Motor neuron (in vitro differentiated cells): ENCODE measurements around the gene MPPED1. TPM values are rescaled to one million over a fixed set of nuclear protein-coding genes. Genes with fewer than 3 reads are reported as not detected.

Experiments used
- ATAC-seq, 8 experiments: fragments of 200-7000 bp; cut with Tn5 transposase; replicated peaks in 6 of 8; 2 replicates each; pipeline ENCODE4 v1.8.0; 2021; ENCODE audit warnings: mild to moderate bottlenecking in 8 of 8, moderate library complexity in 8 of 8
- H3K27ac ChIP-seq, 2 donors: fragments of 250-450 bp; sonication (Bioruptor Pico); 2 replicates each; pipeline ENCODE4 v1.9.0; 2021; ENCODE audit warnings: antibody characterized with exemption in 2 of 2, mild to moderate bottlenecking in 2 of 2, moderate library complexity in 1 of 2
- H3K4me1 ChIP-seq, 2 donors: fragments of 250-450 bp; sonication (Bioruptor Pico); replicated peaks in 1 of 2; 2 replicates each; pipeline ENCODE4 v1.6.1; 2021; ENCODE audit warnings: antibody characterized with exemption in 2 of 2, mild to moderate bottlenecking in 2 of 2, moderate library complexity in 1 of 2
- H3K4me3 ChIP-seq, 5 donors: fragments of 250-450 bp; sonication (Bioruptor Pico); 2 replicates each; pipeline ENCODE4 v1.9.0; 2021; ENCODE audit warnings: antibody characterized with exemption in 5 of 5, mild to moderate bottlenecking in 5 of 5, moderate library complexity in 4 of 5
- WGBS, 10 experiments: fragments of 450-650 bp; shearing (Covaris generic); methylation state at CpG; one replicate each; pipeline ENCODE4 v1.0.0; 2022; 5-methylcytosine and 5-hydroxymethylcytosine counted together
- in situ Hi-C, 9 experiments: fragments of 400-800 bp; cut with MboI; loops; one replicate each; pipeline ENCODE4 v1.15.0; 2021; ENCODE audit warnings: low sequenced_read_pairs in 9 of 9, low pct_unique_long_range_greater_than_20kb in 2 of 9; ENCODE audit not compliant: unreplicated experiment in 9 of 9
- total RNA-seq, 8 experiments: library from RNA; unstranded; fragments of 300-600 nt; gene quantifications; 2 replicates each; pipeline versions ENCODE4 v1.2.3 to v1.2.4, GENCODE V29; 2022

MPPED1 gene
- total RNA-seq, 8 experiments from 2014 or later = 0.13 to 2.0 (median 0.61) TPM

DNA sequence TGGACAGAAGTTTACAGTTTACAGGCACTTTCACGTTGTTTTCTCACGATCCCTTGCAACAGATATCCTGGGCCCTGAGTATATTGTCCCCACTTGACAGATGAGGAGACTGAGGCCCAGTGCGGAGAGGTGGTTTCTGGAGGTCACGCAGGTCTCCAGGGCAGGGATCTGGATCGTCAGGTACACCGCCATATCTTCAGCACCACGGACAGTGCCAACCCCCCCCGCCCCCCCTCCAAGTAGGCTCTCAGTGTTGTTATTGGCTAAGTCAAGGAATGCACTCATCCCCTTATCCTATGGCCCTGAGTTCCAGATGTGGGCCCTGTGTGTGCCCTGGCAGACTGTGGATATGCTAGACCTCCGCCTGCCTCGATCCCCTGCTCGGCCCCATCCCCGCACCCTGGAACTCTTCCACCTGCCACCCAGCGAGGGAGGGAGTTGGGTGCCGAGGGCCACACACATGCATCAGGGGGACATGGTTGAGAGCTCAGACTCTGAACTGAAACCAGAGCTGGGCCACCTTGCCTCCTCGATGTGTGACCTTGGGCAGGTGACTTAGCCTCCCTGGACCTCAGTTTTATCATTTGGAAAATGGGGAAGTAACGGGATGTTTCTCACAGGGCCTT, 37.5 kb downstream of the MPPED1 start:
- ATAC-seq = no peak
- Histone ChIP-seq H3K4me3 (no peak overlapping the region), H3K27ac (no peak overlapping the region), H3K4me1 (peaks cover 3% of the 10 kb centered on the region in 2 donors)
- WGBS, 10 experiments = 25 to 100% (median 60%) methylated on average over 1 to 4 of the region's 16 CpGs; no CpG with 5 or more reads in 4 of the 10 experiments
- in situ Hi-C loops = no loop called here

- peaks cover 3% of the 10 kb centered on the region in 2 donors for H3K4me1 ChIP-seq
- WGBS, 10 experiments = 78 to 100% (median 88%) methylated on average over 1 to 9 of the region's 11 CpGs; no CpG with 5 or more reads in 2 of the 10 experiments
- no peak for ATAC-seq
- no peak overlapping the region for H3K27ac ChIP-seq
- H3K4me3 ChIP-seq = no peak overlapping the region
- in situ Hi-C loops = no loop called here
These were observed 38.0 kb downstream of the MPPED1 start for GRCh38 chr22:43449831-43450225.

- Histone ChIP-seq H3K4me1 (peaks cover 3% of the 10 kb centered on the region in 2 donors), H3K27ac (no peak overlapping the region), H3K4me3 (no peak overlapping the region)
- peak in 2 of 8 experiments; percentile 15 to 36 for ATAC-seq
- in situ Hi-C loops = no loop called here
- WGBS, 10 experiments = 48 to 94% (median 78%) methylated on average over 3 to 13 of the region's 18 CpGs; no CpG with 5 or more reads in 2 of the 10 experiments
These were observed 39.7 kb downstream of the MPPED1 start for GRCh38 chr22:43451371-43452050.

DNA sequence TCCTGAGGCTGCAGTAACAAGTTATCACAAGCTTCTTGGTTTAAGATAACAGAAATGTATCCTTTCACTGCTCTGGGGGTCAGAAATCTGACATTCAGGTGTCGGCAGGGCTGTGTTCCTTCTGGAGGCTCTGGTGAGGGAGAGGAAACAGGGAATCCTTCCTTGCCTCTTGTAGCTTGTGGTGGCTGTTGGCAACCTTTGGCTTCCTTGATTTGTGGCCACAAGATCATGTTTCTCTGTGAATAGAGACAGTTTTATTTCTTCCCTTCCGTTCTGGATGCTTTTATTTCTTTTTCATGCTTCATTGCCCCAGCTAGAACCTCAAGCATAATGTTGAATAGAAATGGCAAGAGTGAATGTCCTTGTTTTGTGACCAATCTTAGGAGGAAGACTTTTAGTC, 44.0 kb downstream of the MPPED1 start:
- Histone ChIP-seq H3K27ac (no peak overlapping the region), H3K4me1 (no peaks in the 10 kb centered on the region), H3K4me3 (no peak overlapping the region)
- ATAC-seq = no peak
- in situ Hi-C loops = no loop called here
- 0 to 45% (median 0%) methylated on average over 1 to 2 of the region's 2 CpGs; no CpG with 5 or more reads in 3 of the 10 experiments for WGBS, 10 experiments

GRCh38 chr22:43457002-43457401, 45.2 kb downstream of the MPPED1 start:
- no peak overlapping the region for H3K4me3 ChIP-seq
- no peaks in the 10 kb centered on the region for H3K4me1 ChIP-seq
- 0 to 93% (median 75%) methylated on average over 2 to 3 of the region's 3 CpGs; no CpG with 5 or more reads in 1 of the 10 experiments for WGBS, 10 experiments
- in situ Hi-C loops = no loop called here
- no peak overlapping the region for H3K27ac ChIP-seq
- ATAC-seq = no peak

GRCh38 chr22:43462701-43463100, 50.9 kb downstream of the MPPED1 start:
- Histone ChIP-seq H3K4me3 (no peak overlapping the region), H3K27ac (no peak overlapping the region), H3K4me1 (no peaks in the 10 kb centered on the region)
- in situ Hi-C loops = no loop called here
- no peak for ATAC-seq

DNA sequence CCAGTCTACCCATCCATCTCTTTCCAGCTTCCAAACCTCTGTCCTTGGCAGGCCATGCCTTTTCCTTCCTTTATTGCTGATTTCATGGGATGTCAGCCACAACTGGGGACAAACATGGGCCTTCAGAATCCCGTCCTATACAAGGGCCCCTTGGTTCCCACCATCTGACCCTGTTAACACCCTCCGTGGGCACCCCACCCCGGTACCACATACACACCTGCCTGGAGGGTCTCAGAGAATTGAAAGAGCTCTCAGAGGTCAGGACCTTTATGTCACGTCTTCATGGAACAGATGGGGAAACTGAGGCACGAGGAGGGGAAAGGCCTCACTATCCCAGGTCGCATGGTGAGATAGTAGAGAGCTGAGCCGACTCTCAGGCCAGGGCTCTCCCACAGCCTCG, 53.0 kb downstream of the MPPED1 start:
- 0 to 100% (median 0%) methylated on average over 1 to 4 of the region's 8 CpGs; no CpG with 5 or more reads in 5 of the 10 experiments for WGBS, 10 experiments
- H3K27ac ChIP-seq = no peak overlapping the region
- H3K4me3 ChIP-seq = no peak overlapping the region
- ATAC-seq = no peak
- in situ Hi-C loops = no loop called here
- no peaks in the 10 kb centered on the region for H3K4me1 ChIP-seq

DNA sequence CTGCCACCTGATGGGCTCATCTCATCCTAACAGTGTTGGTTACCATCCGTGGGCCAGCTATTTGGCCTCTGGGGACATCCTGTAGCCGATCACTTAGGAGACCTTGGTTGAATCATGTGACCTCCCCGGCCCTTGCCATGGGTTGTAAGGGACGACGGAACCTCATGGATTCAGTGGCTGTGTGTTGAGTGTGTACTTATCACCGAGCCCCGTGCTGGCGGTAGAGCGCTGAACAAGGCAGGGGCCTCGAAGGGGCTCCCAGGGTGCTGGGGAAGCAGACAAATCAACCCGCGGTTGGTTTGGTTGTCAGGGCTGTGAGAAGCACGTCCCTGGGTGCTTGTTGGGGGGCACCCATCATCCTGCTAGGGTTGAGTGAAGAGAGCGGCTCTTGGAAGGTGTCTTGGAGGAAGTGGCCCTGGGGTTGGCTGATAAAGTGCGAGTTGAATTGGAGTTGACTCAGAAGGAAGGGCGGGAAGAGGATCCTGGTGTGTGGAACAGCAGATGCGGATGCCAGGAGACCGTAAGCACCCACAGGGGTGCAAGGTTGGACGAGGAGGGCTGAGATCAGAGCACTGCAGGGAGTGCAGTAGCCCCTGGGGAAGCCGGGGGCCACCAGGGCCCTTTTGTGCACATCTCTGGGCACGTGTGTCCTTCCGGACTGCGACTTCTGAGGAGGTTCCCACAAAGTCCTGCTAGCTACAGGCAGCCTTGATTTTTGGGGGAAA, 53.6 kb downstream of the MPPED1 start:
- in situ Hi-C loops = no loop called here
- 0 to 100% (median 78%) methylated on average over 1 to 8 of the region's 23 CpGs; no CpG with 5 or more reads in 2 of the 10 experiments for WGBS, 10 experiments
- Histone ChIP-seq H3K4me1 (no peaks in the 10 kb centered on the region), H3K27ac (no peak overlapping the region), H3K4me3 (no peak overlapping the region)
- ATAC-seq = no peak

GRCh38 chr22:43466710-43467109, 54.9 kb downstream of the MPPED1 start:
- H3K4me1 ChIP-seq = no peaks in the 10 kb centered on the region
- in situ Hi-C loops = no loop called here
- 5 to 92% (median 39%) methylated on average over 1 to 7 of the region's 7 CpGs; no CpG with 5 or more reads in 2 of the 10 experiments for WGBS, 10 experiments
- H3K27ac ChIP-seq = no peak overlapping the region
- ATAC-seq = no peak
- no peak overlapping the region for H3K4me3 ChIP-seq

DNA sequence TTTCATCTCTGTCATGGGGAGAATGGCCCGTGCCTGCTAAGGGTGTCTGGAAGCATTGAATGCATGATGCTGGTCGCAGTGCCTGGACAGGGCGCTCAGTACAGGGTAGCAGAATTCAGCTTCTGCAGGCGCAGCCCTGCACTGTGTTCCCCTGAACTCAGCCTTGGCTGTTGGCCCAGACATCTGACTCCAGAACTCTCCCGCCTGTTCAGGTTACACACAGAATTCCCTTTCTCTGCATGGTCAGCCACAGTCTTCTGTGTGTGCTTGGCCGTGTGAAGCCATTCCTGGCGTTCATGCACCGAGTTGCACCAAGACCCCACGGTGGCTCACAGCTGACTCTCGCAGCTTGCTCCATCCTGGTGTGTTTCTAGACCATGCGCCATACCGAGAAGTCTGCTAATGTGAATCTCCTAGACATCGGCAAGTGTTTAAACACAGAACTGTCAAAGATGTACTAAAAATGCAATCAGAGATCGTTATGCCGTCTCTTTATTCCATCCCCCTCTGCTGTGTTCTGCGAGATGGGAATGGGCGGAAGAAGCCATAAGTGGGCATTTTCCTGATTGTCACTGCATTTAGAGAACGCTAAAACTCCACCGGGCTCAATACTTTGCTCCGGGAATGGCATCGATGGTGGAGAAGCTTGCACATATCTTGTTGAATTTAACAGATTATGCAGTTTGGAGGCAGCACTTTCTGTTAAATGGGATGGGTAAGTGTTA, 55.6 kb downstream of the MPPED1 start:
- H3K27ac ChIP-seq = no peak overlapping the region
- H3K4me1 ChIP-seq = no peaks in the 10 kb centered on the region
- in situ Hi-C loops = no loop called here
- ATAC-seq = peak in 3 of 8 experiments; percentile 21 to 72 (median 60)
- H3K4me3 ChIP-seq = no peak overlapping the region
- 0 to 83% (median 80%) methylated on average over 1 to 15 of the region's 21 CpGs; no CpG with 5 or more reads in 2 of the 10 experiments for WGBS, 10 experiments

DNA sequence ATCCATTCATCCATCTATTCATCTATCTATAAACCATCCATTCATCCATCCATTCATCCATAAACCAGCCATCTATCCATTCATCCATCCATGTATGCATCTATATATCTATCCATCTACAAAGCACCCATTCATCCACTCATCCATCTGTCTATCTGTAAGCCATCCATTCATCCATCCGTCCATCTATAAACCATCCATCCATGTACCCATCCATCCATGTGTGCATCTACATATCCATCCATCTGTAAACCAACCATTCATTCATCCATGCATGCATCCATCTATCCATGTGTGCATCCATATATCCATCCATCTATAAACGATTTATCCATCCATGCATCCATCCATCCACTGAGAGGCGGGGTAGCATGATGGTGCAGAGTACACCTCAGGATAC, 58.4 kb downstream of the MPPED1 start:
- H3K4me1 ChIP-seq = no peaks in the 10 kb centered on the region
- H3K4me3 ChIP-seq = no peak overlapping the region
- H3K27ac ChIP-seq = no peak overlapping the region
- ATAC-seq = no peak
- in situ Hi-C loops = no loop called here
- WGBS, 10 experiments = 5 to 100% (median 83%) methylated on average over 1 to 3 of the region's 3 CpGs; no CpG with 5 or more reads in 1 of the 10 experiments

DNA sequence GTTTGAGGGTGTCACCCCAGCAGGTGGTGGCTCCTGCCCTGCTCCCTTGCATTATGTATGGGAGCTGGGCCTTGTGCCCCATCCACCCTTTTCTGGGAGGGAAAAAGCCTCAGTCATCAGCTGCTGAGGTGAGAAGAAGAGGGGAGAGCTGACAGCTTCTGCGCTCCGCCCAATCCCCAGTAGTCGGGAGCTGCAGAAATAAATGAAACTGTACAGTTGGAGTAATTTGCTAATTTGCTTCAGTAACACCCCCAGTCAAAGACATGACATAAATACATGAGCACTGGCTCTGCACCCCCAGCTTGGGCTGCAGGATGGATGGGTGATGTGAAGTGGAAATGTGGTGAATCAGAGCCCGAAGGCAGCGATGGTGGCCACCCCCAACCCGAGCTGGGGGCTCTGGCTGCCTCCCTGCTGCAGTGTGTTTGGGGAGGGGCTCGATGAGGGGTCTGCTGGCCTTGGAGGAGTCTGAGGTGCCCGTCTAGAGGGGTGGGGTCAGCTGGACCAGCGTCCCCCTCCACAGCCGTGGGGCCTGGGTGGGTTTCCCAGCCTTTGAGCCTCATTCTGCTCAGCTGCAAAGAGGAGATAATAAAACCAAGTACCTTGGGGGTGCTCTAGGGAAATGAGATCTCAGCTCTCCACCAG, 59.2 kb downstream of the MPPED1 start:
- in situ Hi-C loops = no loop called here
- 0 to 82% (median 70%) methylated on average over 1 to 3 of the region's 10 CpGs; no CpG with 5 or more reads in 3 of the 10 experiments for WGBS, 10 experiments
- ATAC-seq = peak in 3 of 8 experiments; percentile 18 to 68 (median 19)
- no peak overlapping the region for H3K4me3 ChIP-seq
- H3K27ac ChIP-seq = no peak overlapping the region
- no peaks in the 10 kb centered on the region for H3K4me1 ChIP-seq
